Cardiac muscle cell (in vitro differentiated cells and primary cell): ENCODE data around the gene NOXO1. TPM values are rescaled to one million over a fixed set of nuclear protein-coding genes. Genes with fewer than 3 reads are reported as not detected.
"Not testable (repeated sequence)": the region's sequence is repeated elsewhere in the genome, so short reads cannot be mapped to it uniquely, and the experiment has no call there.

Experiments
- DNase-seq, 2 donors: peaks; one replicate each; pipeline versions ENCODE4 v3.0.0 to v3.0.0-alpha.2; 2010 to 2017; ENCODE audit warnings: low read depth in 1 of 2, low spot score in 1 of 2
- H3K27ac ChIP-seq: fragments of 200-600 bp; sonication (generic); 2 replicates; pipeline ENCODE4 v1.5.1; 2016
- H3K27me3 ChIP-seq: fragments of 200-600 bp; sonication (generic); 2 replicates; pipeline ENCODE4 v1.6.0; 2016; ENCODE audit warnings: control low read depth
- H3K36me3 ChIP-seq: fragments of 200-600 bp; sonication (generic); 2 replicates; pipeline ENCODE4 v1.5.1; 2016; ENCODE audit warnings: control low read depth
- H3K4me1 ChIP-seq: fragments of 200-600 bp; sonication (generic); 2 replicates; pipeline ENCODE4 v1.8.1; 2017; ENCODE audit warnings: low read depth, mild to moderate bottlenecking, mixed run types
- H3K4me3 ChIP-seq: fragments of 200-600 bp; sonication (generic); 2 replicates; pipeline ENCODE4 v1.5.1; 2016; ENCODE audit warnings: mild to moderate bottlenecking
- H3K9me3 ChIP-seq: fragments of 200-600 bp; sonication (generic); 2 replicates; pipeline ENCODE4 v1.5.1; 2017; ENCODE audit warnings: low read depth, mild to moderate bottlenecking, control low read depth
- polyA plus RNA-seq: library from polyadenylated mRNA; unstranded; fragments of >200 nt; fragmentation: Nextera tagmentation; extraction: Ambion mirVana; gene quantifications from 2 replicates; pipeline ENCODE4 v1.2.1, GENCODE V29; 2016
- total RNA-seq: library from RNA; depleted of rRNA; stranded (reverse); fragments of >200 nt; gene quantifications from 2 replicates; pipeline ENCODE4 v1.2.3, GENCODE V29; 2016
- TF ChIP-seq, protein P1 (sequence below): IDR thresholded peaks from 2 replicates; pipeline ENCODE4 v1.5.1; 2012; ENCODE audit warnings: low read depth, mild to moderate bottlenecking, low read length

Gene NOXO1
- total and polyA plus RNA-seq, 2 experiments from 2014 or later: 1.2 to 1.3 TPM

DNA sequence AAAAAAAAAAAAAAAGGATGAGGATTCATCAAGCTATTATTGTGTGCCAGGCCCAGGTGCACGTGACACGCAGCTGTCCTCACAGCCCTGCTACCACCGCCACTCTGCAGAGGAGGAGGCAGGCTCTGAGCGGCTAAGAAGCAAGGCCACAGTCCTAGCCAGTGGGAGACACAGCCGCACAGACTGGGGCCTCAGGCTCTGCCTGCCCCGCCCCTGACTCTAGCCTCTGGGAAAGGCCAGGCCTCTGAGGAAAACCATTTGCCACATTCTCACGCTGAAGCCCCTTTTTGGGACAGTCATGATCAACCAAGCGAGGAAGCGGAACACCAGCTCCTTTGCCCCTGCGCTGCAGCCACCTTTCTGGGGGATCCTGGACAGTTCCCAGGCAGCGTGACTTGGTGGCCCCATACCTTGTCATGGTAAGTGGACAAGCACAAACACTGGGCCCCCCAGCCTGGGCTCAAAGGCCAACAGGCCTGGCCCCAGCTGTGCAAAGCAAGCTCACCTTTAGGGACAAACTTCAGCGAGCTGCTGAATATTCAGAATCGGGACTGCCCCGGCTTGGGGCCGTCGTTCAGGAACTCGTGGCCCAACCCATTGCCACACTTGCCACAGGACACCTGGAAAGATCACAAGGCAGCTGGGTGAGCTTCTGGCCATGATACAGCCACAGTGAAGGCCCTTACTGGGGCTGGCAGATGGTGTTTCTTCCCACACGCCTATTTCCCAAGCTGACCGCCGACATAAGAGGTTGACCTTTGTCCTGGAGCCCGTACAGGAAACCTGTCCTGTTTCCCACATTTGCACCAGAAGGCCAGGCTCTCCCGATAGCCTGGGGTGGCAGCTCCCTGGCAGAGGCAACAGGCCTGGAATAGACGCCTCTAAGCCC is 40.8 kb downstream of the NOXO1 start:
- Histone ChIP-seq H3K27ac (no peak overlapping the region), H3K9me3 (no peaks in the 10 kb centered on the region), H3K27me3 (no peaks in the 10 kb centered on the region), H3K36me3 (no peaks in the 10 kb centered on the region), H3K4me1 (no peaks in the 10 kb centered on the region), H3K4me3 (no peak overlapping the region)
- DNase-seq: no peak
- TF ChIP-seq, protein P1, sequence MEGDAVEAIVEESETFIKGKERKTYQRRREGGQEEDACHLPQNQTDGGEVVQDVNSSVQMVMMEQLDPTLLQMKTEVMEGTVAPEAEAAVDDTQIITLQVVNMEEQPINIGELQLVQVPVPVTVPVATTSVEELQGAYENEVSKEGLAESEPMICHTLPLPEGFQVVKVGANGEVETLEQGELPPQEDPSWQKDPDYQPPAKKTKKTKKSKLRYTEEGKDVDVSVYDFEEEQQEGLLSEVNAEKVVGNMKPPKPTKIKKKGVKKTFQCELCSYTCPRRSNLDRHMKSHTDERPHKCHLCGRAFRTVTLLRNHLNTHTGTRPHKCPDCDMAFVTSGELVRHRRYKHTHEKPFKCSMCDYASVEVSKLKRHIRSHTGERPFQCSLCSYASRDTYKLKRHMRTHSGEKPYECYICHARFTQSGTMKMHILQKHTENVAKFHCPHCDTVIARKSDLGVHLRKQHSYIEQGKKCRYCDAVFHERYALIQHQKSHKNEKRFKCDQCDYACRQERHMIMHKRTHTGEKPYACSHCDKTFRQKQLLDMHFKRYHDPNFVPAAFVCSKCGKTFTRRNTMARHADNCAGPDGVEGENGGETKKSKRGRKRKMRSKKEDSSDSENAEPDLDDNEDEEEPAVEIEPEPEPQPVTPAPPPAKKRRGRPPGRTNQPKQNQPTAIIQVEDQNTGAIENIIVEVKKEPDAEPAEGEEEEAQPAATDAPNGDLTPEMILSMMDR: no peak

DNA sequence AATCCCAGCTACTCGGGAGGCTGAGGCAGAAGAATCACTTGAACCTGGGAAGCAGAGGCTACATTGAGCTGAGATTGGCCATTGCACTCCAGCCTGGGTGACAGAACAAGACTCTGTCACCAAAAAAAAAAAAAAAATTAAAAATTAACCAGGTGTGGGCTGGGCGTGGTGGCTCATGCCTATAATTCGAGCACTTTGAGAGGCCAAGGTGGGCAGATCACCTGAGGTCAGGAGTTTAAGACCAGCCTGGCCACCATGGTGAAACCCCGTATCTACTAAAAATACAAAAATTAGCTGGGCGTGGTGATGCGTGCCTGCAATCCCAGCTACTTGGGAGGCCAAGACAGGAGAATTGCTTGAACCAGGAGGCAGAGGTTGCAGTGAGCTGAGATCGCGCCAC is 41.4 kb downstream of the NOXO1 start:
- not testable (repeated sequence) for DNase-seq, H3K36me3 ChIP-seq, H3K4me3 ChIP-seq

DNA sequence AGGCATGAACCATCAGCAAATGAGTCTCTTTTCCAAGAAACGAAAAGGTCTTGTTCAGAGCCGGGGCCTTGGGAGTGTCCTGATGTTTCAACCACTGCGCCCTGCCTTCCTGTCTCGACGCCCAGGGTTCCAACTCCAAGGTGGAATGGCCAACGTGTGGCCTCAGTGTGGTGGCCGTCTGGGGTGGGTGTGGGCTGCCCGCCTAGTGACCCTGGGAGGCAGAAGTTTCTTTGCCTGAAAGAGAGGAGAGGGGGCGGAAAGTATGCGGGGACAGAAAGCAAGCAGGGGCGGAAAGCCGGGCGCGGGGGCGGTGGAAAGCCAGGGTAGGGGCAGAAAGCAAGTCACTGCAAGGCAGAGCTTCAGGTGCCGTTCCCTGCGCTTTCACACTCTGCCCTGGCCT is 42.4 kb downstream of the NOXO1 start:
- TF ChIP-seq, protein P1: no peak
- H3K27ac ChIP-seq: no peak overlapping the region
- DNase-seq: no peak
- H3K4me1 ChIP-seq: no peaks in the 10 kb centered on the region
- no peaks in the 10 kb centered on the region for H3K36me3 ChIP-seq
- H3K9me3 ChIP-seq: no peaks in the 10 kb centered on the region
- H3K27me3 ChIP-seq: no peaks in the 10 kb centered on the region
- H3K4me3 ChIP-seq: no peak overlapping the region

More for the DNA sequence above, 41.4 kb downstream of the NOXO1 start:
- not testable (repeated sequence) for H3K27me3 ChIP-seq, H3K4me1 ChIP-seq, H3K27ac ChIP-seq, H3K9me3 ChIP-seq

DNA sequence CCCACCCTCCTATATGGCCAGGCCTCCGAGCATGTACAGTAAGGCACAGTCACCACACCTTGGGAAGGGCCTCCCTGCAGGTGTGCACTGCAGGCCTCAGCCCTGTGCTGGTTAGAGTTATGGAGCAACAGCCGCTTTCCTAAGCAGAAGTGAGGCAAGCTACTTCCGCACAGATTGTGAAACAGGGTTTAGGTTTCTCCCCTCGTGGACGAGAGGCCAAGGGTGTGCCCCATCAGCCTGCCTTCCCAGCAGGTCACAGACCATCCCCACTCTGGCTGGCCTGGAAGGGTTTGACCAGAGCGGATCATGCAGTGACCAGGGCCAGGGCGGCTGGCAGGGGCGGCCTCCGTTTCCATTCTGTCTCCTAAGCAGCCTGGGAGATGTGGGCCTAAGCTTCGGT is 43.0 kb downstream of the NOXO1 start:
- Histone ChIP-seq H3K9me3 (no peaks in the 10 kb centered on the region), H3K4me3 (no peak overlapping the region), H3K36me3 (no peaks in the 10 kb centered on the region), H3K27ac (no peak overlapping the region), H3K27me3 (no peaks in the 10 kb centered on the region), H3K4me1 (no peaks in the 10 kb centered on the region)
- no peak for DNase-seq
- TF ChIP-seq, protein P1: no peak

DNA sequence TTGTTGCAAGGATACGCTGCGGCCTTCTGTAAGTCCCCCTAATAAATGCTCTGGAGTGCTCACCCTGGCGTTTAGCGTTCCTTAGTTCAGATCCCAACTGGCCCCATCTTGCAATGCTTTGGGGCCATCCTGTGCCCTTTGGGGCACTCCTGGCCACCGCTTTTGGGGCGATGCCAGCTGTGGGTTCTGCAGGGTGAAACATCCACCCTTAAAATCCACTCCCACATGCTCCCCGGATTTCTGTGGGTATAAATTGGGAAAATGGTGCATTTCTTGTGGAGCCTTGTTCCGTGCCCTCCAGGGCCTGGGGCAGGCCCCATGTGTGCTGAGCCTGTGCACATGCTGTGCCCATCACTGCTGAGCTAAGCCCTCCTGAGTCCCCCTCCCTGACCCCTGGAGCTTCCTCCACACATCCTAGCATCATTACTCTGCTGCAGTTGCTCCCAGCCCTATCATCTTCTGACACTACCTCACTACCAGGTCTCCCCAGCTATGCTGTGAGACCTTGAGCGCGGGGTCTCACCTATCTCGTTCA is 44.3 kb downstream of the NOXO1 start:
- H3K4me3 ChIP-seq: no peak overlapping the region
- no peak overlapping the region for H3K27ac ChIP-seq
- H3K27me3 ChIP-seq: no peaks in the 10 kb centered on the region
- no peaks in the 10 kb centered on the region for H3K4me1 ChIP-seq
- no peaks in the 10 kb centered on the region for H3K36me3 ChIP-seq
- no peak for DNase-seq
- TF ChIP-seq, protein P1: no peak
- H3K9me3 ChIP-seq: no peaks in the 10 kb centered on the region

DNA sequence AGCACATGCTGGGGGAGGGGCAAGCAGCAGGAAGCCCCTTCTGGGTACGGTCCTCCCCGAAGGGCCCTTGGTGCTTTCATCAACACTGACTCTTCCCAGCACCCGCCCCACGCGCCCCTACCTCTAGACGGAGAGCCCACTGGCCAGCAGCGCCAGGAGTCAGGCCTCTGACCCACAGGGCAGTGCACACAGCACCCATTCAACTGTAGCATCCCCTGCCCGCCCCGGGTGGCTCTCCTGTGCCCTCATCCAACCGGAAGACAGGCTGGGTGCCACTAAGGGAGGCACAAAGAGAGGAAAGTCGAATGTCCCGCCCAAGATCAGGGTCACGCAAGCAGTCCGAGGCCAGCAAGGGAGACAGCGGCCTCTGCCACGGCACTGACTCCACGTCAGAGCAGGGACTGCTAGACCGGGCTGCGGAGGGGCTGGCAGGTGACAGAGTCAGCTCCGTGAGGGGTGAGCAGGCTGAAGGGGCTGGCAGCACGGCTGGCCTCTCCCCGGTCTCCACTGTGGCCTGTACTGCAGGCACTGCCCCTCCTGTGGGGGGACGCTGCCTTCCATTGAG is 48.1 kb downstream of the NOXO1 start:
- TF ChIP-seq, protein P1: no peak
- Histone ChIP-seq H3K36me3 (no peaks in the 10 kb centered on the region), H3K27me3 (peaks cover 15% of the 10 kb centered on the region), H3K4me1 (no peaks in the 10 kb centered on the region), H3K9me3 (no peaks in the 10 kb centered on the region), H3K27ac (no peak overlapping the region), H3K4me3 (no peak overlapping the region)
- no peak for DNase-seq
